Vagina (tissue), 2 donors: ENCODE results near the gene CUTC. TPM values are rescaled to one million over a fixed set of nuclear protein-coding genes. Genes with fewer than 3 reads are reported as not detected.
"Not testable (repeated sequence)": the region's sequence is repeated elsewhere in the genome, so short reads cannot be mapped to it uniquely, and the experiment has no call there.

Source experiments
- DNase-seq, 2 donors: peaks; one replicate each; pipeline ENCODE4 v3.0.0-alpha.2; 2017; ENCODE audit errors: extremely low spot score in 2 of 2
- H3K27ac ChIP-seq: fragments of 200-600 bp; sonication (generic); one replicate; pipeline ENCODE4 v1.5.1; 2019
- H3K27me3 ChIP-seq: fragments of 200-600 bp; sonication (generic); one replicate; pipeline ENCODE4 v1.5.1; 2019
- H3K36me3 ChIP-seq, 2 donors: fragments of 200-600 bp; sonication (generic); one replicate each; pipeline ENCODE4 v1.5.1; 2017 to 2019
- H3K4me1 ChIP-seq: fragments of 200-600 bp; sonication (generic); one replicate; pipeline ENCODE4 v1.5.1; 2019
- H3K4me3 ChIP-seq, 2 donors: fragments of 200-600 bp; sonication (generic); 1 replicate in 1 of 2; 2 replicates in 1 of 2; pipeline ENCODE4 v1.5.1; 2016 to 2019
- H3K9me3 ChIP-seq: fragments of 200-600 bp; sonication (generic); one replicate; pipeline ENCODE4 v1.5.1; 2019
- CTCF ChIP-seq, 3 experiments: fragments of 450-650 bp in 2 of 3; fragments of 200-600 bp in 1 of 3; sonication (generic) in 1 of 3; IDR thresholded peaks; one replicate each; pipeline ENCODE4 v1.5.1; 2017 to 2019; ENCODE audit warnings: antibody characterized with exemption in 3 of 3, mild to moderate bottlenecking in 2 of 3, moderate library complexity in 2 of 3
- POLR2A ChIP-seq, 2 donors: fragments of 450-650 bp; IDR thresholded peaks; one replicate each; pipeline ENCODE4 v1.6.1; 2017; ENCODE audit warnings: antibody characterized with exemption in 2 of 2, mild to moderate bottlenecking in 2 of 2, moderate library complexity in 2 of 2
- POLR2AphosphoS5 ChIP-seq, 2 donors: sonication (generic); formaldehyde crosslinking; IDR thresholded peaks; one replicate each; pipeline ENCODE4 v1.9.0; 2017; ENCODE audit warnings: antibody characterized with exemption in 2 of 2, mild to moderate bottlenecking in 2 of 2, low read depth in 1 of 2; ENCODE audit not compliant: insufficient read depth in 1 of 2
- intact Hi-C: fragments of 100-400 bp; cut with DNase I; formaldehyde crosslinking; loops from one replicate; pipeline ENCODE4 v1.15.1; 2023
- total RNA-seq: library from RNA; depleted of rRNA; stranded (reverse); fragments of >200 nt; gene quantifications from one replicate; pipeline ENCODE4 v1.2.3, GENCODE V29; 2016

CUTC gene
- total RNA-seq, 1 donor from 2014 or later = 18.2 TPM

- DNase-seq = no peak
- H3K27ac ChIP-seq = no peak overlapping the region
- TF ChIP-seq POLR2AphosphoS5 (IDR thresholded peaks at IDR 0.05; ENCODE audit: insufficient read depth in 1 of 2, low read depth in 1 of 2) = no peak
- no peak for TF ChIP-seq POLR2A (IDR thresholded peaks at IDR 0.05)
- TF ChIP-seq CTCF (IDR thresholded peaks at IDR 0.05) = no peak
- H3K9me3 ChIP-seq = peaks cover 8% of the 10 kb centered on the region
- H3K4me1 ChIP-seq = peaks cover 24% of the 10 kb centered on the region
- no peaks in the 10 kb centered on the region for H3K27me3 ChIP-seq
- intact Hi-C loops = no loop called here
- H3K36me3 ChIP-seq = peaks cover 0 to 86% of the 10 kb centered on the region in 2 donors
- H3K4me3 ChIP-seq = no peak overlapping the region
Measured at GRCh38 chr10:99742254-99742653, 10.2 kb downstream of the CUTC start.

- TF ChIP-seq POLR2A (IDR thresholded peaks at IDR 0.05) (no peak), CTCF (IDR thresholded peaks at IDR 0.05) (no peak), POLR2AphosphoS5 (IDR thresholded peaks at IDR 0.05; ENCODE audit: insufficient read depth in 1 of 2, low read depth in 1 of 2) (no peak)
- no peak overlapping the region for H3K4me3 ChIP-seq
- H3K36me3 ChIP-seq = peaks cover 0 to 86% of the 10 kb centered on the region in 2 donors
- H3K27me3 ChIP-seq = no peaks in the 10 kb centered on the region
- peaks cover 24% of the 10 kb centered on the region for H3K4me1 ChIP-seq
- no peak overlapping the region for H3K27ac ChIP-seq
- no peak for DNase-seq
- intact Hi-C loops = no loop called here
- H3K9me3 ChIP-seq = peaks cover 8% of the 10 kb centered on the region
Measured at GRCh38 chr10:99742701-99743100, 10.7 kb downstream of the CUTC start.

- Histone ChIP-seq H3K27ac (no peak overlapping the region), H3K36me3 (peaks cover 0 to 82% of the 10 kb centered on the region in 2 donors), H3K9me3 (peaks cover 8% of the 10 kb centered on the region), H3K4me1 (peaks cover 24% of the 10 kb centered on the region), H3K27me3 (no peaks in the 10 kb centered on the region), H3K4me3 (no peak overlapping the region)
- TF ChIP-seq CTCF (IDR thresholded peaks at IDR 0.05) = no peak
- TF ChIP-seq POLR2A (IDR thresholded peaks at IDR 0.05) = no peak
- TF ChIP-seq POLR2AphosphoS5 (IDR thresholded peaks at IDR 0.05; ENCODE audit: insufficient read depth in 1 of 2, low read depth in 1 of 2) = no peak
- no peak for DNase-seq
- intact Hi-C loops = no loop called here
Measured at GRCh38 chr10:99743841-99744240, 11.8 kb downstream of the CUTC start.

GRCh38 chr10:99746166-99746565 is 14.1 kb downstream of the CUTC start:
- Histone ChIP-seq H3K4me1 (peaks cover 23% of the 10 kb centered on the region), H3K36me3 (peaks cover 0 to 64% of the 10 kb centered on the region in 2 donors)
- intact Hi-C loops, H3K9me3 ChIP-seq, H3K27ac ChIP-seq, H3K27me3 ChIP-seq, DNase-seq, H3K4me3 ChIP-seq: not testable (repeated sequence)

- no peaks in the 10 kb centered on the region for H3K4me1 ChIP-seq
- no peak overlapping the region for H3K27ac ChIP-seq
- no peaks in the 10 kb centered on the region for H3K27me3 ChIP-seq
- no peak for DNase-seq
- intact Hi-C loops = no loop called here
- peaks cover 0 to 58% of the 10 kb centered on the region in 2 donors for H3K36me3 ChIP-seq
- no peaks in the 10 kb centered on the region for H3K9me3 ChIP-seq
- TF ChIP-seq POLR2AphosphoS5 (IDR thresholded peaks at IDR 0.05; ENCODE audit: insufficient read depth in 1 of 2, low read depth in 1 of 2) (no peak), CTCF (IDR thresholded peaks at IDR 0.05) (no peak), POLR2A (IDR thresholded peaks at IDR 0.05) (no peak)
- no peak overlapping the region for H3K4me3 ChIP-seq
Measured at GRCh38 chr10:99748823-99749451, 16.9 kb downstream of the CUTC start.
